Adrenal gland (tissue), 12 donors: ENCODE measurements around the gene ZNF639. TPM values are rescaled to one million over a fixed set of nuclear protein-coding genes. Genes with fewer than 3 reads are reported as not detected.

Source experiments
- DNase-seq, 7 donors: peaks; one replicate each; pipeline ENCODE4 v3.0.0-alpha.2; 2019 to 2020
- H3K27ac ChIP-seq, 5 donors: fragments of 200-600 bp; sonication (generic) in 4 of 5; 1 replicate in 3 of 5; 2 replicates in 2 of 5; pipeline versions ENCODE4 v1.5.1 to v1.8.0; 2016 to 2020; ENCODE audit warnings: mild to moderate bottlenecking in 1 of 5
- H3K27me3 ChIP-seq: fragments of 200-600 bp; 2 replicates; pipeline ENCODE4 v1.8.0; 2021
- H3K36me3 ChIP-seq, 2 donors: fragments of 200-600 bp; replicated peaks in 1 of 2; 1 replicate in 1 of 2; 2 replicates in 1 of 2; pipeline versions ENCODE4 v1.5.1 to v1.8.0; 2018 to 2022
- H3K4me1 ChIP-seq, 2 donors: fragments of 200-600 bp; replicated peaks in 1 of 2; 1 replicate in 1 of 2; 2 replicates in 1 of 2; pipeline versions ENCODE4 v1.5.1 to v1.8.0; 2018 to 2021
- H3K4me3 ChIP-seq, 4 donors: fragments of 200-600 bp; sonication (generic) in 3 of 4; one replicate each; pipeline ENCODE4 v1.5.1; 2016 to 2018
- H3K9me3 ChIP-seq, 3 donors: fragments of 200-600 bp; sonication (generic) in 1 of 3; replicated peaks in 1 of 3; 1 replicate in 2 of 3; 2 replicates in 1 of 3; pipeline versions ENCODE4 v1.5.1 to v1.8.0; 2016 to 2021
- POLR2A ChIP-seq, 2 donors: fragments of 450-650 bp; IDR thresholded peaks; one replicate each; pipeline ENCODE4 v1.6.1; 2017; ENCODE audit warnings: antibody characterized with exemption in 2 of 2, mild to moderate bottlenecking in 2 of 2, moderate library complexity in 1 of 2
- WGBS, 4 donors: extraction: QIAGEN DNeasy Blood & Tissue Kit in 2 of 4; methylation state at CpG; one replicate each; pipeline versions ENCODE4 v1.1.5 to v1.1.7; 2013 to 2017; 5-methylcytosine and 5-hydroxymethylcytosine counted together
- intact Hi-C, 2 donors: fragments of 100-400 bp; cut with DNase I; formaldehyde crosslinking; loops; one replicate each; pipeline versions ENCODE4 v1.14.1 to v1.15.0; 2022 to 2023
- polyA plus RNA-seq, 3 donors: library from polyadenylated mRNA; stranded (reverse); fragments of 200-250 nt in 2 of 3; fragments of 350-450 nt in 1 of 3; fragmentation: Illumina TruSeq in 1 of 3; extraction: RNeasy Lipid Tissue Mini Kit (QIAGEN cat#74804) in 1 of 3; gene quantifications; one replicate each; pipeline ENCODE4 v1.2.3, GENCODE V29; 2013 to 2014
- total RNA-seq, 9 donors: library from RNA; depleted of rRNA in 4 of 9; stranded (reverse); fragments of >200 nt in 4 of 9; fragments of 120-200 nt in 1 of 9; fragmentation: NEBNext Ultra II Directional in 1 of 9; extraction: Animal tissue kit (Norgen Biotek cat#: 25700) in 1 of 9; gene quantifications; one replicate each; pipeline versions ENCODE4 v1.1.0 to v1.2.4, GENCODE V29; 2013 to 2023
- TF ChIP-seq, protein P1 (sequence below), 6 experiments: fragments of 450-650 bp in 4 of 6; fragments of 200-600 bp in 2 of 6; sonication (generic) in 1 of 6; IDR thresholded peaks; 1 replicate in 5 of 6; 2 replicates in 1 of 6; pipeline versions ENCODE4 v1.5.1 to v1.8.0; 2016 to 2021; ENCODE audit warnings: antibody characterized with exemption in 6 of 6, mild to moderate bottlenecking in 2 of 6, moderate library complexity in 1 of 6
- donor health status: healthy with polysubstance abuse.
- donor health status: Bipolar disorder and iron deficiency.
- donor health status: DM: yes; HTN: yes; CAD: no.
- donor health status: DM: no; HTN: no; CAD: no.
- donor health status: DM: no; HTN: no; CAD: no.
- donor health status: DM: yes; HTN: yes; CAD: no.

ZNF639 gene
- total and polyA plus RNA-seq, 12 donors: 14.8 to 53.4 (median 39.4) TPM

- H3K27me3 ChIP-seq: no peaks in the 10 kb centered on the region
- DNase-seq: no peak
- no peaks in the 10 kb centered on the region for H3K9me3 ChIP-seq
- no peak overlapping the region for H3K4me3 ChIP-seq
- peaks cover 0 to 69% of the 10 kb centered on the region in 2 donors for H3K36me3 ChIP-seq
- intact Hi-C loops: no loop called here
- H3K4me1 ChIP-seq: peaks cover 0 to 8% of the 10 kb centered on the region in 2 donors
- TF ChIP-seq, protein P1, sequence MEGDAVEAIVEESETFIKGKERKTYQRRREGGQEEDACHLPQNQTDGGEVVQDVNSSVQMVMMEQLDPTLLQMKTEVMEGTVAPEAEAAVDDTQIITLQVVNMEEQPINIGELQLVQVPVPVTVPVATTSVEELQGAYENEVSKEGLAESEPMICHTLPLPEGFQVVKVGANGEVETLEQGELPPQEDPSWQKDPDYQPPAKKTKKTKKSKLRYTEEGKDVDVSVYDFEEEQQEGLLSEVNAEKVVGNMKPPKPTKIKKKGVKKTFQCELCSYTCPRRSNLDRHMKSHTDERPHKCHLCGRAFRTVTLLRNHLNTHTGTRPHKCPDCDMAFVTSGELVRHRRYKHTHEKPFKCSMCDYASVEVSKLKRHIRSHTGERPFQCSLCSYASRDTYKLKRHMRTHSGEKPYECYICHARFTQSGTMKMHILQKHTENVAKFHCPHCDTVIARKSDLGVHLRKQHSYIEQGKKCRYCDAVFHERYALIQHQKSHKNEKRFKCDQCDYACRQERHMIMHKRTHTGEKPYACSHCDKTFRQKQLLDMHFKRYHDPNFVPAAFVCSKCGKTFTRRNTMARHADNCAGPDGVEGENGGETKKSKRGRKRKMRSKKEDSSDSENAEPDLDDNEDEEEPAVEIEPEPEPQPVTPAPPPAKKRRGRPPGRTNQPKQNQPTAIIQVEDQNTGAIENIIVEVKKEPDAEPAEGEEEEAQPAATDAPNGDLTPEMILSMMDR (IDR thresholded peaks at IDR 0.05): no peak
- TF ChIP-seq POLR2A (IDR thresholded peaks at IDR 0.05): no peak
- 82 to 100% (median 94%) methylated on average over 1 of the region's 1 CpG for WGBS, 4 donors
- no peak overlapping the region for H3K27ac ChIP-seq
Measured at GRCh38 chr3:179330438-179330837, 7.6 kb downstream of the ZNF639 start.

DNA sequence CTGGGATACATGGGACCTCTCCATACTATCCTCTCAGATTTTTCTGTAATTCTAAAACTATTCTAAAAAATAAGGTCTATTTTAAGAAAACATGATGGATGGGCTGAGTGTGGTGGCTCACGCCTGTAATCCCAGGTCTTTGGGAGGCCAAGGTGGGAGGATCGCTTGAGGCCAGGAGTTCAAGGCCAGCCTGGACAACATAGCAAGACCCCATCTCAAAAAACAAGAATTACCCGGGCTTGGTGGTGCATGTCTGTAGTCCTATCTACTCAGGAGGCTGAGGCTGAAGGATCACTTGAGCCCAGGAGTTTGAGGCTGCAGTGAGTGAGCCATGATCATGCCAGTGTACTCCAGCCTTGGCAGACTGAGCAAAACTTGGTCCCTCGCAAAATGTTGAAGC lies 9.4 kb downstream of the ZNF639 start:
- intact Hi-C loops: no loop called here
- peaks cover 0 to under 1% of the 10 kb centered on the region in 2 donors for H3K4me1 ChIP-seq
- peaks cover 0 to 59% of the 10 kb centered on the region in 2 donors for H3K36me3 ChIP-seq
- WGBS, 4 donors: 90 to 97% (median 93%) methylated on average over 3 to 4 of the region's 4 CpGs
- H3K4me3 ChIP-seq: no peak overlapping the region
- H3K9me3 ChIP-seq: no peaks in the 10 kb centered on the region
- H3K27ac ChIP-seq: no peak overlapping the region
- no peak for DNase-seq
- no peaks in the 10 kb centered on the region for H3K27me3 ChIP-seq
- TF ChIP-seq, protein P1 (IDR thresholded peaks at IDR 0.05): no peak
- no peak for TF ChIP-seq POLR2A (IDR thresholded peaks at IDR 0.05)

GRCh38 chr3:179333084-179333483 lies 10.3 kb downstream of the ZNF639 start:
- intact Hi-C loops: no loop called here
- Histone ChIP-seq H3K36me3 (peaks cover 0 to 57% of the 10 kb centered on the region in 2 donors), H3K27me3 (no peaks in the 10 kb centered on the region), H3K9me3 (no peaks in the 10 kb centered on the region), H3K4me3 (no peak overlapping the region), H3K27ac (no peak overlapping the region), H3K4me1 (no peaks in the 10 kb centered on the region)
- TF ChIP-seq POLR2A (IDR thresholded peaks at IDR 0.05): no peak
- TF ChIP-seq, protein P1 (IDR thresholded peaks at IDR 0.05): no peak
- no peak for DNase-seq
- 89 to 100% (median 94%) methylated on average over 2 of the region's 2 CpGs for WGBS, 4 donors

- TF ChIP-seq POLR2A (IDR thresholded peaks at IDR 0.05): no peak
- TF ChIP-seq, protein P1 (IDR thresholded peaks at IDR 0.05): no peak
- 35 to 97% (median 50%) methylated on average over 1 of the region's 1 CpG for WGBS, 4 donors
- DNase-seq: no peak
- Histone ChIP-seq H3K27ac (no peak overlapping the region), H3K4me3 (no peak overlapping the region), H3K9me3 (no peaks in the 10 kb centered on the region), H3K36me3 (peaks cover 0 to 26% of the 10 kb centered on the region in 2 donors), H3K4me1 (no peaks in the 10 kb centered on the region), H3K27me3 (no peaks in the 10 kb centered on the region)
- intact Hi-C loops: no loop called here
Measured at GRCh38 chr3:179336345-179336929, 13.6 kb downstream of the ZNF639 start.
